A673 (cell line): Measurements from ENCODE around the gene ACP7.

Source experiments
- CTCF ChIP-seq: fragments of 300-800, 200-600 bp; sonication (generic); conservative IDR thresholded peaks from 2 replicates; pipeline ENCODE4 v1.5.1; 2017; ENCODE audit warnings: low read depth, mild to moderate bottlenecking, antibody characterized with exemption, low read length, moderate library complexity, mixed read lengths
- EZH2 ChIP-seq: fragments of 200-600 bp; sonication (generic); IDR thresholded peaks from 2 replicates; pipeline ENCODE4 v1.6.1; 2017; ENCODE audit warnings: borderline replicate concordance, low read depth, mild to moderate bottlenecking, mixed read lengths, antibody characterized with exemption, low read length; ENCODE audit not compliant: poor library complexity, severe bottlenecking

DNA sequence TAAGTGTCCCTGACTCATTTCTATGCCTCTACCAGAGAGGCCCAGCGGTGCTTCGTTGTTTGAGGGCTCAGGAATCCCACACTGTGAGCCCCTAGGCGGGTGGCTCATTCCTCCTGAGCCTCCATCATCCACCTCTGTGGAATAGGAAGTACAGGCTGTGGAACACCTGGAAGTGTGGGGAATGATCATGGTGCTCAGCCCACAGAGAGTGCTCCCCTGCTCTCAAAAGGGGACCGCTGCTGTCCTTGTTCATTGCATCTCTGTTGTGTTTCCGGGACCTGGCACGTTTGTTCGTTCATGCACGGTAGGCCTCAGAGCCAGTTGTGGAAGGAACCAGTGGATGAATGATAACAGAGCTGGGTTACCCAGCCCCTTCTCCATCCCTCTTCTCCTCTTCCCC lies 1.2 kb downstream of the ACP7 start:
- TF ChIP-seq CTCF, result no peak
- TF ChIP-seq EZH2, result no peak
